ENCODE measurements around the gene CDH6.

CDH6 gene

DNA sequence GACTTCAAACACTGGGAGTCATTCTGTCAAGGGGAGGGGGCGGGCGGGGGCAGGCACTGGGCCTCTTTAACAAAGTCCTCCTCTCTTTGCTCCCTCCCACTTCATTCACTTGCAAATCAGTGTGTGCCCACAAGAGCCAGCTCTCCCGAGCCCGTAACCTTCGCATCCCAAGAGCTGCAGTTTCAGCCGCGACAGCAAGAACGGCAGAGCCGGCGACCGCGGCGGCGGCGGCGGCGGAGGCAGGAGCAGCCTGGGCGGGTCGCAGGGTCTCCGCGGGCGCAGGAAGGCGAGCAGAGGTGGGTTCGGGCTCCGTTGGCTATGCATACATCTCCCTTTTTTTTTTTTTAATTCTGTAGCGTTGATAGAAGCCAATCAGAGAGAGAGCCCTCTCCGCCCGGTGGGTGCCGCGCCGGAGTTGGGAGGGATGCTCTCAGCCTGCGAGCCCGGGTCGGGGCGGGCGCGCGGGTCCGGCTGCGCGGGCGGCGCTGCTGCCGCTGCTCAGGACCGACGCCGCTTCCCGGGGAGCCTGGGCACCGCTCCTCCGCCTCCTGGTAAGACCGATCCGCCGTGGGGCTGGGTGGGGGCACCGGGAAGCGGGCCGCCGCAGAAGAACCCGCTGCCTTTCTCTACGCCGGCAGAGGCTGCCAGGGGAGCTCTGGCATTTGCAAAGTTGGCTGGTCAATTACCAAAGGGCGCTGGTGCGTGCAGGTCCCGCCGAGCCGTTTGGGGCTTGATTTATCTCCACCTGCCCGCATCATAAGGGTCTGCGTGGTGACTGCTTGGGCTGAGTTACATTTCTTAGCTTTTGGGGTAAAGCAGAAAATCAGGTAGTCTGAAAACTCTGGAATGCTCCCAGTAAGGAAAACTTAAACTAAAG is at the start of gene CDH6:
Gene CDH6 (plus strand): TSS at position 96 of the 877 bp plus-strand sequence. CDS start 73,788 bp downstream, outside the sequence.
- DNase-seq (ENCODE audit: low read depth, low spot score), result no peak

DNA sequence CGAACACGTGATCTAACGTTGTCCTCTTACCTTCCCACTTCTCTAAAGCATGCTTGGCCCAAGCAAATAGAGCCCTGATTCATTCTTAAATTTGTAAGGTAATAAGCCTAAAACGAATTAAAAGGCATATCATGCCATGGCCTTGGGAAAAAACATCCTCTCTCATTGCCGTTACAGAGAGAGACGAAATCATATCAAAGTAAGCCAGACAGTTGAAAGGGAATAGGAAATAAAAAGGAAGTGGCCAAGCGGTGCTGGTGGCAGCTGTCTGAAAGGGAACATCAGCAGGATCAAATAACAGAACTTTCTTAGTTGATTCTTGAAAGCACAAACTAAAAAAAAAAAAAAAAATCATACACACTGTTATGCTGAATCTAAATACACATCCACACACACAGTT is 49.1 kb upstream of the CDH6 start:
- DNase-seq (ENCODE audit: low read depth, low spot score), result no peak

DNA sequence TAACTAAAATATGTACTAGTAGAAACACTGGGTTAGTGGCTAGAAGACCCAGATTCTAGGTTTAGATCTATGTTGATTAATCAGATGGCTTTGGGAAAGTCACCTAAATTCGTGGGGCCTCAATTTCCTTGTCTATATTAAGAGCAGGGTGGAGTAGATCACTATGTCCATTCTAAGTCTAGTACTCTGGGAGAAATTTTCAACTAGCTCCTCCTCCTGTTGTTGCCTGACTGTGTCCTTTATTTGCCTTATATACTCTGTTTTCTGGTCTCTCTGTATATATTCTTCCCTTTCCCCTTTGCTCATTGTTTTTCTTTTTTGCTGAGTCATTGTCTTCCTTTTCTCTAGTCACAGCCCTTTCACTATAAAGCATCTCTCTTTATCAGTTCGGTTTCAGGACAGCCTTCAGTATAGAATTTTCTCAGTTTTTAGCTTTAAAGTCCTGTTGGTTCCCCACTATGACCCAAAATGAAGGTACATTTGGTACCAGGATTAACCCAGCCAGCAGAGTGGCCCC is 44.5 kb upstream of the CDH6 start:
- DNase-seq (ENCODE audit: low read depth, low spot score), result no peak

DNA sequence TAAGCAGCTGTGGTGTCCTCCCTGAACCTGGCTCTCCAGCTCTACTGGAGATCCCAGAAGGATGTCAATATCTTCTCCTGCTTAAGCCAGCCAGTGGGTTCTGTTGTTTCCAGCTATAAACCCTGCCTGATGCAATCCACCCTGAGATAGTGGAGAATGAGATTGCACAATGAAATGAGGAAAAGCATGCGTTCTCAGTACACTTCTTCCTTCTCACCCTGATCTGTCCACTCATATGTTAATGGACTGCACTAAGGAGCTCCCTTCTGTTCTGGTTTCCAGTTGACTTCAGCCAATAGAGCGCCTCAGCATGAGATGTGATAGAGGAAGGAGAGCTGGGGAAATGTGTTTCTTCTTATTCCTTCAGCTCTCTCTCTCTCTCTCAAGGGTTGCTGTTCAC is 40.0 kb upstream of the CDH6 start:
- DNase-seq (ENCODE audit: low read depth, low spot score), result no peak

DNA sequence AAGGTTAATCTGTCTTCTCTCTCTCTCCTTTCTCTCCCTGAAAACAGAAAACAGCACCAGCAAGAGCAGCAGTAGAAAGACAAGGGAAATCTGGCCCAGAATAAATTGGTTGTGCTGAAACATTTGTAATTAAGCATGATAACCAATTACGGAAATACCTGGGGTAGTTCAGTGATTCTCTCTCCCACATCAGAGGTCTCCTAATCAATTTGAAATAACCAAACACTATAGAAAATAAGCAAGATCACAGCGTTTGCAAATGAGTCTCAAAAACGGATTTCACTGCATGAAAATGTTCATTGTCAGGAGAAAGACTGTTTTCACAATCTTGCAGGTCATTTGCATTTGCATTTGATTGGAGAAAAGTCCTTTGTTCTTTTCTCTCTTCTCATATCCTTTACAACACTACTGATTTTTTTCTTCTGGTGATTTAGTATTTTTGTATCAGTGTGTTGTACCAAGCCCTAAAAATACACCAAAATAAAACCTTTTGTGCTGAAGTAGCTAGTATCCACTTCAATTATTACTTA is 36.8 kb upstream of the CDH6 start:
- no peak for DNase-seq (ENCODE audit: low read depth, low spot score)

DNA sequence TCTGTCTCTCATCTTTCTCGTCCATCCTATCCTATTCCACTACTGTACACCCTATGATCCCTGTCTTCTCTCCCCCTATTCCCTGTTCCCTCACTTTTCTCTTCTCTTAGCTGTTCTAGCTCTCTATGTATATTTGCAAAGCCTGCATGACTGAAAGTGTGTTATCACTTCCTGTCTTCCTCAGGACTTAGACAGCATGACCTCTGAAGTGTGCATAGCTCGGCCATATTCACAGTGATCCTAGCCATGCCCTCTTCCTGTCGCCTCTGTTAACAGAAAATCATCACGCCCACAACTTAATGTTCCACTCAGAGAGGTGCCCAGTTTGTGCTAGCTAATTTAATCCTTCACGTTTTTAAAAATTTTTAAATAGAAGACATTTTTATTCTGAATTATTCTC is 35.8 kb upstream of the CDH6 start:
- no peak for DNase-seq (ENCODE audit: low read depth, low spot score)

DNA sequence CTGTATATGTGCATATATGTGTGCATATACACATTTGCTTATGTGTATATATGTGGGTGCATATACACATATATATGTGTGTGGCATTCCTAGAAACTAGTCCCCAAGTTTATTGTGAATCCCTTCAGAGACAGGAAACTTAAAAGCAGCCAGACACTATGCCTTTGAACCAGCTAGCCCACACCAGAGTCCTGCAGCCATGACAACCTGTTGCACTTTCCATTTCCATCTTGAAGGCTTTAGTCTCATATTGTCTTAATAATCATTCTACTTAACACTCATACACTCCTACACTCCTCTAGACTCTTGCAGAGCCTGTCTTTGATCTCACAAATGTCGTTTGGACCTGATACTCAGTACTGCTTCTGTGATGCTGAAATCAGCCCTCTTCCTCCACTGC is 34.8 kb upstream of the CDH6 start:
- no peak for DNase-seq (ENCODE audit: low read depth, low spot score)

DNA sequence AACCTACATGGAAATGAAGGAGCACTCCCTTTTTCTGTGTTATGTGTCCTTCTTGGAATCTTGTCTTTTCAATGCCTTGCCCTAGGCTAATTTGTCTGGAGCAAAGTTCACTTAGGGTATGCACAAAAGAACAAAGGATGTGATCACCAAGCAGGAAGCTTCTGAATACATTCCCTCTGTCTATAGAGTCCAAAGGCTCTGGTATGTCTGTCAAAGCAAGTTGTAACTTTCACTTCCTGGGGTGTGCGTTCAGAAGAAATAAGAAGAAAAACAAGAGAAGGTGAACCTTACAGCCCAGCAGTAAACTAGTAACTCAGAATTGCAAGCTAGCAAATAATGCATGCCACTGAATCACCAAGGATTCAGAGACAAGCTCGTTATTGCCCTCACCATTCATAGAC is 31.7 kb upstream of the CDH6 start:
- DNase-seq (ENCODE audit: low read depth, low spot score), result no peak

DNA sequence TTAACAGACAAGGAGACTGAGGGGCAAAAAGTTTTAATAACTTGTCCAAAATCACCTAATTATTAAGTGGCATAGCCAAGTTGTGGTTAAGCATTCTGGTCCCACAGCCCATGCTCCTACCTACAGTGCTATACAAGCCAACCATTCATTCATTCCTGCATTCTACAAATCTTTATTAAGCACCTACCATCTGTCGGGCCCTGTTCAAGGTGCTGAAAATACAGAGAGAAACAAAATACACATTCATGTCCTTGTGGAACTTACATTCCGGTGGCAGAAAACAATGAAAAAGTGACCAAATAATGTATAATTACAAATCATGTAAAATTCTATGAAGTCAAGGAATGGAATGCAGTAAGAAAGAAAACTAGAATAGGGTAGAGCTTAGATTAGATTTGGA is 27.8 kb upstream of the CDH6 start:
- no peak for DNase-seq (ENCODE audit: low read depth, low spot score)

DNA sequence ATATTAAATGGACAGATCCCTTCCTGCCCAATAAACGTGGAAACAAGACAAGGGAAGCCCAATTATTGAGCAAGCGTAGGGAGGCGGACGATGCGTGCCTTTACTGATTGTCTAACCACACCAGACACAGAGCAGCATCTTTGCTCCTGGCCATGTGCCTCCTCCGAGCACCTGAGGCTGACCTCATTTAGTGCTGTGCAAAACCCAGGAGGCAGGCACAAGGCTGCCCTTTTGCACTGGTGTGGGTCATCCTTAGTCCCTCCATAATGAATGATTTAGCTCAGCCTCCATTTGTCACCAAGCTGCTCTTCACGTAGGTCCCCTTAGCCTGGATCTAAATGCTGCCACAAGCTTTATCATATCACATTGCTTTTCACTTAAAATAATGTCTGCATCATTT is 24.1 kb upstream of the CDH6 start:
- no peak for DNase-seq (ENCODE audit: low read depth, low spot score)

DNA sequence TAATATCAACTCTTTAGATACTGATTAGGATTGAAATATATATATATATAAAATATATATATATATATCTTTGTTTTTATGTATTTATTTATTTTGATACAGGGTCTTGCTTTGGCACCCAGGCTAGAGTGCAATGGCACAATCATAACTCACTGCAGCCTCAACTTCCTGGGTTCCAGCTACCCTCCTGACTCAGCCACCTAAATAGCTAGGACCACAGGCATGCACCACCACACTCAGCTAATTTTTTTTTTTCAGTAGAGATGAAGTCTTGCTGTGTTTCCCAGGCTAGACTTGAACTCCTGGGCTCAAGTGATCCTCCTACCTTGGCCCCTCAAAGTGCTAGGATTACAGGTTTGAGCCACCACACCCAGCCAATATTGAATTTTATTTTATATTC is 20.6 kb upstream of the CDH6 start:
- DNase-seq (ENCODE audit: low read depth, low spot score), result no peak

DNA sequence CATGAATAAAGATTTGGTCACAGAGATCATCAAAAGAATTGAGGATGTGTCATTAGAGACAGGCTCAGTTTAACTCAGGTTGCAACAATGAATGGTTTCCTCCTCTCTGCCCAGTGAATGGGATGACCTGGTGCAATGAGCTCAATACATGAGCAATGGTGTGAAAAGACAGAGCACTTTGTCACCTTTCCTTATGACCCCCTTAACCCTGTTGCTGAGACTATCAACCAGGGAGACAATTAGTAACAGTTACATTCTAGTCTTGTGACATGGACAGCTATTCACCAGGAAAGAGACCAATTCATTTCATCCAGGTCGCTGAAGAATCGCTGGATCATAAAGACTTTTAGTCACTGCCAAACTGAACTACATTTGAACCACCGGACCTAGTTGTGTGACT is 19.9 kb upstream of the CDH6 start:
- no peak for DNase-seq (ENCODE audit: low read depth, low spot score)

DNA sequence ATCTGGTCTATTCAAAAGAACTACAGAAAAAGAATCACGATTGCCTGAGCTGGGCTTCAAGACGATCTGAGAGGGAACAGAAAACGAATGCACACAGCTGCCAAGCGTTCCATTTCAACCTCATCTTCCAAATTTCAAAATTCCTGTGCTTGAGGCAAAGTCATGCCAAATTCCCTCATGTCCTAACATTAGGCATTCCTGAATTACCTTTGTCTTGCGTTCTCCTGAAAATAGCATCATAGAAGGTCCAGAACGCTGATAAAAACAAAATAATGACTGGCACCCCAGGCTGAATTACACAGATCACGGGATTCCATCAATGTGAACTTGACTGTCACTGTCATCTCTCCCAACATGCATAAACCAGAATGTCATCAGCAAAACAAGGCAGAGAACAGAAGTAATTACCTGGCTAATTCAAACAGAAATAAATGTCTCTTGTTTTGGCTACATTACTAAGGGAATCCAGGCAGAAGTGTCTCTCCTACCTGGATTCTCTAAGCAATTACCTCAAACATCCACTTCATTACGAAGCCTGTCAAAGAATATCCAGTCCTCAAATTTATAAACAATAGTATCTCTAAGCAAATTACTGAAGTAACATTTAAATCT is 12.0 kb upstream of the CDH6 start:
- no peak for DNase-seq (ENCODE audit: low read depth, low spot score)

DNA sequence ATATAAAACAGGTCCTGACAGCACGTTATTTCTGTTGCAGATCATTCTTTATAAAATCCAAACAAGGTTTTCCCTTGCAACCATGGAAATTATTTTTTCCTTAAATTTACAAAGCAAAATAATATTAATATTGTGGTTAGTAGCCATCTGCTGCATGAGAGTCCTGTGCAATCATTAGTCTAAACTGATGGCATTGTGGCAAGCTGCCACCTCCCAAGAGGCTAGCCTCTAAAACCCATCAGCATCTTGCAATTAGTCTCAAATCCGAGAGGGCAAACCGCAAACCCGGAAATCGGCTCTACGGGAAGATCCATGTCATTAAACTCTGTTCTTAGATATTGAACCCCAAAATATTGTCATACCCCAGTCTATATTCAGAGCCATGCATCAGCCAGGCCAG is 11.3 kb upstream of the CDH6 start:
- no peak for DNase-seq (ENCODE audit: low read depth, low spot score)

DNA sequence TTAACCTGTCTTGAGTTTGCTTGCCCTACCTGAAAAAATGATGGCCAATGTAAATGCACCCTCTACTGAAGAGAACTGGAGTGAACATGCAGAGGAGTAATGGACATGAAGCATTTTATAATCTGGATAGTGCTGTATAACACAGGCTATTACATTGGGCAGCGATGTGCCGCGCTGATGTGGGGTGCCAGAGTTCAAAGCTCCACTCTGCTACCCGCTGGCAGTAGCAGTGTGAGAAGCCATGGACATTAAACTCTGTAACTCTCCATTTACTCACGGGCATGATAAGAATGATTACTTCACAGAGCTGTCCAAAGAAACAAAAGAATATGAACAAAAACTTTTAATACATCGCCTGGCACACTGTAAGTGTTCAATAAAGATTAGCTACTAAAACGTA is 7.5 kb upstream of the CDH6 start:
- no peak for DNase-seq (ENCODE audit: low read depth, low spot score)

DNA sequence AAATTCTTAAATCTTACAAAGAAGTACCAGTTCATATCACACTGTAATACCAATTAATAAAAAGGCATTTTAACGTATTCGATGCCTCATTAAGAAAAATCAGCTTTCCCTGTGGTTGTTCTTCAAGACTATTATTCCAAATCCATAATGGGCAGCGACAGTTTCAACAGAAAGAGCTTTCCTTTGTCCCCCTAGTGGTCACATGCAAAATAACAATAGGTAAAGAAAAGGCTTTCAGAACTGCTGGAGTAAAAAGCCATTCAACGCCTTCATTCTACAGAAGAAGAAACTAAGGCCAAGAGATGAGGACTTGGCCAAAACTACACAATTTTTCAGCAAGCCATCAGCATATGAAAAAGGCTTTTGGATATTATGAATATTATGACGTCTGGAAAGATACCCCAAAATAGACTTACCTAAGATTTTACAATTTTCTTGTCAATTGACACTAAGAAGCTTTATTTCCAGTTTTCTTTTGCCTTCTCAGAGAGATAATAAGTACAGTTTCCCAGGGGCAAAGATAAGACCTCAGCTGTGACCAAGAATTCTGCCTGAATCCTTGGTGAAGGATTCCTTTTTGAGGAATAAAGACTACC is 6.7 kb upstream of the CDH6 start:
- no peak for DNase-seq (ENCODE audit: low read depth, low spot score)

DNA sequence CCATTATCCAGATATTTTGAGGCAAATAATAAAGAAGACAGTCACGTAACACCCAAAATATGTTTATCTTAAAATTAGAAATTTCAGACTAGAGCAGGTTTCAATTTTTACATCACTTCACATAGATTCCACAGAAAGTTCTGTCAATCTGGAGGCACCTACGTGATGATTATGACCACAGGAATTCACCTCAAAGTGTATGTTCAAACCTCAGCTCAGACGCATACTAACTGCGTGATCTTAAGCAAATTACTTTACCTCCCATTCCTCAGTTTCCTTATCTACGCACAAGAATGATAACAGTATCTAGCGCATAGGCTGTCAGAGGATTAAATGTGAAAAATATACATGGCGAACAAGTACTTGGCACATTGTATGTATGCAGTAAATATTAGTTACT is 5.9 kb upstream of the CDH6 start:
- DNase-seq (ENCODE audit: low read depth, low spot score), result no peak

DNA sequence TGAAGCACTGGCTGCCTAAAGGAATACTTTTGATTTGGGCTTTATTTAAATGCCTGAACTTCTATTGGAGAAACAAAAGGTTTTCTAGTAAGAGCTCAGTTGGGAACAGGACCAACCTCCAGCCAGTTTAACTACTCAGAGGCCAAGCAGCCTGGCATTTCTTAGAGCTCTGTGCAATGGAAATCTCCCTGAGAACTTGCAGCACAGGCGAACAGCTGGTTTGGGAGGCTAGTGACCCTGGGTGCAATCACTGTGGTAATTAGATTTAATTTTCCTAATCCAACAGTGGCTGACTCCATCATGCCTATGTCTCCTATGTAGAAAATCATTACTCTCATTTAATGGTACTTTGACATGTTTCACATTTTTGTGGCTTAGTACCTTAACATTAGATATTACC is 1.0 kb upstream of the CDH6 start:
- DNase-seq (ENCODE audit: low read depth, low spot score), result no peak

DNA sequence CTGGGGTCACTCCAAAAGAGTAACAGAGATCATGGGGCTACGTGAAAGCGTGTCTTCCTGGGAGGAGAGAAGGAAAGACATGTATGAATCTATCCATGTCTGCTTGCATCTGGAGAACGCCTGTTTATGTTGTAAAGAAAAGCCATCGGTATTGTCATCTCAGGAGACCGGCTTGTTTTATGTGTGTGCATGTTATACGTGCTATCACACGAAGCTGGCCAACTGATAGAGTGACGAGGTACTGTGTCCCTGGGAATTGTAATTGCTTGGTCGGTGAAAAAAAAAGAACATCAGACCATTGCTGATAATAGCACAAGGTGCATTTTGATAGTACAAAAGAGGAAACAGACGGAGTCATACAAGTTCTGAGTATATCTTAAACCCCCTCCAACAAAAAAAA is 370 bp upstream of the CDH6 start:
- no peak for DNase-seq (ENCODE audit: low read depth, low spot score)

DNA sequence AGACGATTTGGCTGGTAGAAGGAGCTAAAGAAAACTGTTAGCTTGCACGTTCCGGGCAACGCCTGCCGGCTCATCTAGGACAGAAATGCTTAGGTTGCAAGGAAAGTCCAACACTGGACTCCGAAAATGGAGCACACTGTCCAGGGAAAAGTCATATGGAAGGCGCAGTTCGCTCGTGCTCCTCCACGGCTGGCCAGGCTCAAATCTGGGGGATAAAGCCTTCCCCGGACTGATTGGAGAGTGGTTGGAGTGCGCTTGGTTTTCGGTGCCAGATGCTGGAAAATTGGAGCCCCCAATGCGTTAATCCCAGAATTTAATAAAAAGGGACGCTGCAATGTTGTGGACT is 955 bp downstream of the CDH6 start:
- DNase-seq (ENCODE audit: low read depth, low spot score), result no peak

DNA sequence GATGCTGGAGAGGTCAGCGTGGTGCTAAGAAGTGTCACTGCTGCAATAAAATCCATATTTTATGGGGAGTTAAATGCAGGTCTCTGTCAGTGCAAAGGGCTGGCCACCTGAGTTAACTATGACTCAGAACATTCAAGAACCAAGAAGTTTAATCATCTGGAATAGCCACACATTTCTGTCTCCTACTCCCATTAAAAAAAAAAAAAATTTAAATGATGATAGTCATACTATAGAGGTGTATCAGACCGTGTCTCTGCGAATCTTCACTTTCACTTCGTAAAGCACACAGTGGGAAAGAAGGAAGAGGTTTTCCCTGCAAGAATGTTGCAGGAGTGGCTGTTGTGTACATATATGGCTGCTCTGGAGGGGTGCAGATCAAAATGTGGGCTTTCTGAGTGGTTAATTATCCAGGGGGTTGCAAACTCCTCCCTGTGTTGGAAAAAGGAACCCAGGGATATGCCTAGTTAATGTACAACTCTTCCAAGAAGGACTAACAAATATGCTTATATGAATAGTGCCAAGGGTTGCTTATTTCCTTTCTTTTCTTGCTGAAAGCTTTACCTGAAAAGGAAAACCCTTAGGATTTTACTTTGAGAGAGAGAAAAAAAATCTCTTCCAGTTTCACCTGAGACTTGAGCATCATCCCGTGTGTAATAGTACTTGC is 1.5 kb downstream of the CDH6 start:
- no peak for DNase-seq (ENCODE audit: low read depth, low spot score)

DNA sequence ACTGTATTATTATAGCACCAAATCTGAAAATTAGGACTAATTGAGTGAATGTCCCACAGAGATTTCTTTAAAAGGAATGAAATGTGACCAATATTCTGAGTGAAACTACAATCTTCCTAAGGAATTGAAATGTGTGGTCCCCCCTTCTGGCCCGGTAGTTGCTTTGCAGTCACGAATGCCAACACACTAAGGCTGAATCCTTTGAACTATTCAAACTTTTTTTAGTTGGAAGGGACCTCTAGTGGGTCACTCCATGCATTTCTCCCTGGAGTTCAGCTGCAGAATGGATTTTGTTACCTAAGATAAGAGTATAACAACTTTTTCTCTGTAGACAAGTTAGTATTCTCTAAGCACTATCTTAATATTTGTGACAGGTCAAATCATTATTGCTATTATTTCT is 2.8 kb downstream of the CDH6 start:
- no peak for DNase-seq (ENCODE audit: low read depth, low spot score)
